22Rv1 (cell line): ENCODE results near the gene TSPAN9.

ENCODE experiments used
- H3K27ac ChIP-seq: fragments of 450-650 bp; 2 replicates; pipeline ENCODE4 v1.5.1; 2017
- ZFX ChIP-seq: fragments of 450-650 bp; IDR thresholded peaks from 2 replicates; pipeline ENCODE4 v1.6.1; 2017; ENCODE audit warnings: antibody characterized with exemption, borderline replicate concordance
- TF ChIP-seq, protein P1 (sequence below): fragments of 450-650 bp; IDR thresholded peaks from 2 replicates; pipeline ENCODE4 v1.5.1; 2017; ENCODE audit warnings: mild to moderate bottlenecking

The TSPAN9 gene

DNA sequence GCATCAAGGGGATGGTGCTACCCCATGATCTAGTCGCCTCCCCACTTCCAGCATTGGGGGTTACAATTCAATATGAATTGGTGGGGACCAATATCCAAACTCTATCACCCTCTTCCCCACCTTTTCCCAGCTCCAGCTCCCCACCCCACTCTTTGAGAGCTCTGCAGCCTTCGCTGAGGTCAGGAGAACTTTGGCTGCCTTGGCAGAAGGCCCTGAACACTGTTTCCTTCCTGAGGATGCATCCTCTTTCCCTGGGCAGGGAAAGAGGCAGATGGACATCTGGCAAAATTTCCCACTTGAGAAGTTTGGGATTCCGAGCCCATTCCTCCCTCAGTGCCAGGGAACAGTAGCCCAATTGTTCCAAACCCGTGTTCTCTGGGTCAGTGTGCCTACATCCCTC is 169.1 kb downstream of the TSPAN9 start:
- TF ChIP-seq ZFX, result no peak
- TF ChIP-seq, protein P1, sequence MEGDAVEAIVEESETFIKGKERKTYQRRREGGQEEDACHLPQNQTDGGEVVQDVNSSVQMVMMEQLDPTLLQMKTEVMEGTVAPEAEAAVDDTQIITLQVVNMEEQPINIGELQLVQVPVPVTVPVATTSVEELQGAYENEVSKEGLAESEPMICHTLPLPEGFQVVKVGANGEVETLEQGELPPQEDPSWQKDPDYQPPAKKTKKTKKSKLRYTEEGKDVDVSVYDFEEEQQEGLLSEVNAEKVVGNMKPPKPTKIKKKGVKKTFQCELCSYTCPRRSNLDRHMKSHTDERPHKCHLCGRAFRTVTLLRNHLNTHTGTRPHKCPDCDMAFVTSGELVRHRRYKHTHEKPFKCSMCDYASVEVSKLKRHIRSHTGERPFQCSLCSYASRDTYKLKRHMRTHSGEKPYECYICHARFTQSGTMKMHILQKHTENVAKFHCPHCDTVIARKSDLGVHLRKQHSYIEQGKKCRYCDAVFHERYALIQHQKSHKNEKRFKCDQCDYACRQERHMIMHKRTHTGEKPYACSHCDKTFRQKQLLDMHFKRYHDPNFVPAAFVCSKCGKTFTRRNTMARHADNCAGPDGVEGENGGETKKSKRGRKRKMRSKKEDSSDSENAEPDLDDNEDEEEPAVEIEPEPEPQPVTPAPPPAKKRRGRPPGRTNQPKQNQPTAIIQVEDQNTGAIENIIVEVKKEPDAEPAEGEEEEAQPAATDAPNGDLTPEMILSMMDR, result no peak
- no peak overlapping the region for H3K27ac ChIP-seq

DNA sequence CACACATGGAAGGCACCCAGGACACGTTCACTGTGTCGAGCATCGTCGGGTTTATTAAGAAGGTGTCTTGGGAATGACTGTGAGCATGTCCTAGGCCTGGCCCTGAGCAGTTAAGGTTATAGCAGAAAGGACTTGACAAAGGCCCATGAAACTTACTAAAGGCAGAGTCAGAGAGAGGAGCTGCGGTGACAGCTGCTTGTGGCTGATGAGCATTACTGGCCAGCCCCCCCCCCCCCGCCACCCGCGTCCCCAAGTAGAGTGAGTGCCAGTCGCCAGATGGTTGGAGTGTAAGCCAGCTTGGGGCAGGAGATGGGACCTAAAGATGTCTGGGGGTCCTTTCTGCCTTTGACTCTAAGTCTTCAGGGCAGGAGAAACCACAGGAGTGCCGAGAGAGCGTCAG is 169.9 kb downstream of the TSPAN9 start:
- no peak for TF ChIP-seq ZFX
- TF ChIP-seq, protein P1, result no peak
- H3K27ac ChIP-seq, result no peak overlapping the region

DNA sequence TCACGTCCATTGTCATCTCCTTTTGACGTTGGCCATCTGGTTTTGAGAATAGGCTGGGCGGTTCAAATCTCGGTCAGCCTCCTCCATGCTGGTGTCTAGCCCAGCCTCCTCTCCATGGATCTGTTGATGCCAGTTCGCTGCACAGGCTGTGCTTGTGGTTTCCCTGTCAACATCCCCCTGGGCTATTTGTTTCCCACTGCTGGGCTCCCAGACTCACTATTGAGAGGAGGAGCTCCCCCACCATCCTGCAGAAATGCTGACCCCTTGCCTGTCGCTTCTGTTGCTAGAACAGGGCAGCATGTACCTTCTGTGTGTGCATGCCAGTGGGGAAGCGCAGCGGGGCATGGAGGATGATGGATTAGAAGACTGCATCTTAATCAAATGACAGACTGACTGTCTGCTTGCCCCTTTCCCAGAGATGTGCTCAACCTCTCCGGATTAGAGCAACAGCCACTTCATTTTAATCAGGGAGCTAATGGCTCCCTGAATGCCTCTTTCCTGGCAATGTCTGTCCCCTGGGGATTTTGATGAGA is 170.5 kb downstream of the TSPAN9 start:
- no peak overlapping the region for H3K27ac ChIP-seq
- TF ChIP-seq, protein P1, result no peak
- TF ChIP-seq ZFX, result no peak

DNA sequence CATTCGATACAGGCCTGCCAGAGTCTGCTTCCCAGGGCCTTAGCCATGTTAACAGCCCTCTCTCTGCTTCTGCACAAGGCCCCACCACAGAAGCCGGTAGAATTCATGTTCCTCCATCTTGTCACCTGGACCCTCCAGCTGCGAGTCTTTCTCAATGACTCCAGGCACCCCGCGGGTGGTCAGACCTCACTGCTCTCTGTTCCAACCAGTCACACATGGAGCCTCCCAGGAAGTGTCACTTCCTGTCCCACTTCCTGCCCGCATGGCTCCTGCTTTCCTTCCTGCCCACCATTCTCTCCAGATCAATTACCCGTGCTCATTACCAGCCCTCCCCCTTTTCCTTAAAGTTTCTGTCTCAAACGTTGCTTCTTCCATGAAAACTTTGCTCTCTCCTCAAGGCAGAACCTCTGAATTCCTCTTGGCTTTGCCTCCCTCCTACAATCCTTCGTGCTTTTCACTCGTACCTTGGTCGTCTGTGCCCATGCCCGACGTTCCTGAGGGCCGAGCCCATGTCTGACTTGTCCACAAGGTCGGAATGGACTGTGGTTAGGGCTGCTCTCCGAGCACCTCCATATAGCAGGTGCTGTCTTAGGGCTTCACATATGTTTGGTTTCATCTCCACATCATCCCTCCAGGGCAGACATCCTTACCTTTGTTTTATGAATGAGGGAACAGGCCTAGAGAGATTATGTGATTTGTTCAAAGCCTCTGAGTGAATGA is 172.1 kb downstream of the TSPAN9 start:
- no peak for TF ChIP-seq ZFX
- TF ChIP-seq, protein P1, result no peak
- H3K27ac ChIP-seq, result no peak overlapping the region

DNA sequence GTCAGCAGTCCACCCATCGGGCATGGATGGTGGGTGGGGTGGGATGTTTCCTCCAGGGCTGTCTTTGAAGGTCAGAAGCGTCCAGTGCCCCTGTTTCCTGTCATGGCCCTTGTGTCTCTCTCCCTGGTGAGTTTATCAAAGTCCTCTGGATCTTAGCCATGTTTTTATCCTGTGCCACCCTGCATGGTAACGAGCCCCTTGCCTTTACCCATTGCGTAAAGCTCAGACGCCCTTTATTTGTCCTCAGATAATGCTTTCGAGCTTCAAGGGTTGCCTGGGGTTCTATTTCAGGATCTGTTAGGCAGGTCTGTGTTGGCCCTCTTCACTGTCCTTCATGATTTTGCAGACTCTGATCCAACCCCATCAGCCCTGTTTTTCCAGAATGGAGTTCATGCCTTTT is 172.9 kb downstream of the TSPAN9 start:
- H3K27ac ChIP-seq, result no peak overlapping the region
- TF ChIP-seq, protein P1, result no peak

DNA sequence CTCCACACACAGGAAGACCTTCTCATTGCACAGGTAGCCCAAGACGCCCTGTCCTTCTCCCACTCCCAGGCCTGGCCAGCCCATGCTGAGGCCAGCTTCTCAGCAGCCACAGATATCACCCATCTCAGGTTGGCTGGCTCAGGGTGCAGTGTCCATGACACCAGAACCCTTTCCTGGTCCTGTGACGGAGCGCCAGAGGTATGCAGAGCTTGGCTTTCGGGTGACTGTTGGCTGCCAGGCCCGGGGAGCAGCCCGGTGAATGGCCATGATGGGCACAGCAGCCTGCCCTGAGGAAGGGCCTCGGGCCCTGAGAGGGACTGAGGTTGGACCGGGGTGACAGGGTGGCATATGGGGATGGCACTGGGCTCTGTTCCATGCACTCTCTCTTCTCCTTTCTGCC is 173.4 kb downstream of the TSPAN9 start:
- no peak for TF ChIP-seq ZFX
- TF ChIP-seq, protein P1, result no peak
- no peak overlapping the region for H3K27ac ChIP-seq

DNA sequence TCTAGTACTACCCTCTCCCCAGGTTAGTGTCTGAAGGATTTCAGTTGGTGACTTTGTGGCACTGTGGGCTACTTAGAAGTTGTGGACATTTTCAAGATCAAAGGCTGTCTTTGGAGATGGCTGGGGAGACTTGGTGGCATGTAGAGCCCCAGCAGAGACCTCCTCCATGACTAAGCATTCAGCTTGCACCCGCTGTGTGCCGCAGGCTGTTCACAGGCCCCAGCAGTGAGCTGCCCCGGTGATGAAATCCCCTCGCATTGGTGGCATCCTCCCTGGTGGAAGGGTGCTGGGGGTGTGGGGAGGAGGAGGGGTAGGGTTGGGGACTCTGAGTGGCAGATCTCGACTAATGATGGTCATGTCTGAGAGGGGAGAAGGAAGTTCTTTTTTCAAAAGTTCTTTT is 173.9 kb downstream of the TSPAN9 start:
- TF ChIP-seq ZFX, result no peak
- TF ChIP-seq, protein P1, result no peak
- H3K27ac ChIP-seq, result no peak overlapping the region
